ENCODE measurements around the gene PLEKHM3.
"Not testable (repeated sequence)": the region's sequence is repeated elsewhere in the genome, so short reads cannot be mapped to it uniquely, and the experiment has no call there.

Gene PLEKHM3

DNA sequence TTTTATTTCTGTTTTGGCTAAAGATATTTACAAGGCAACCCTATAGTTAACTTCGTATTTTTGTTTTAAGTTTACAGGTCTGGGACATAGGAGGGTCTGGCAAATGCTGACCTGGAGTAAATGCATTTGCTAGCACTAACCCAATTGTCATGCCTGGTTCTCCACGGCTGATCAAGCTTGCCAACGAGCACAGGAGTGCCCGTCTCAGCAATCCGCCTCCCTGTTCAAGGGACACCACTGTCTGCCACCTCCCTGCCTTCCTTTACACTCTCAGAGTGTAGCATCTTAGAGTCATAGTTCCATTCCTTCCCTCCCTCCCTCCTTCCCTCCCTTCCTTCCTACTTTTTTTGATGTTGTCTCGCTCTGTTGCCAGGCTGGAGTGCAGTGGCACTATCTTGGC, 104.6 kb downstream of the PLEKHM3 start:
- DNase-seq = no peak

- DNase-seq = no peak
These were observed 105.0 kb downstream of the PLEKHM3 start for GRCh38 chr2:207920321-207920720.

- no peak for DNase-seq
These were observed 106.0 kb downstream of the PLEKHM3 start for GRCh38 chr2:207919164-207919919.

DNA sequence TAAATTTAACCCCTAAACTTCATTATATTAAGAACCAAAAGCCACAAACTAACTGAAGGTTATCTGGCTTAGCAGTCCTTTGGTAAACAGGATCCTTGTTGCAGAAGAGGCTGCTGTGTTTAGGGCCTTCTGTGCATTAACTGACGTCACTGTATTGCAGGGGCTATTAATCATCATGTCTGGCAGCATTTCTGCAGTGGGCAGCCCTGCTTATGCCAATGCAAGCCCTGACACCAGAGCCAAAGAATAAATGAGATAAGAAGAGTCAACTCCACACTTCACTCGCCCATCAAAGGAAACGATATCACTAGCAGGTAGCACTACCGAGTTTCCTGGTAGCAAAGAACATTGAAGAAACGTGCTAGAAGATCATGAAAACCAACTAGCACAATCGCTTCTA, 110.6 kb downstream of the PLEKHM3 start:
- no peak for DNase-seq

DNA sequence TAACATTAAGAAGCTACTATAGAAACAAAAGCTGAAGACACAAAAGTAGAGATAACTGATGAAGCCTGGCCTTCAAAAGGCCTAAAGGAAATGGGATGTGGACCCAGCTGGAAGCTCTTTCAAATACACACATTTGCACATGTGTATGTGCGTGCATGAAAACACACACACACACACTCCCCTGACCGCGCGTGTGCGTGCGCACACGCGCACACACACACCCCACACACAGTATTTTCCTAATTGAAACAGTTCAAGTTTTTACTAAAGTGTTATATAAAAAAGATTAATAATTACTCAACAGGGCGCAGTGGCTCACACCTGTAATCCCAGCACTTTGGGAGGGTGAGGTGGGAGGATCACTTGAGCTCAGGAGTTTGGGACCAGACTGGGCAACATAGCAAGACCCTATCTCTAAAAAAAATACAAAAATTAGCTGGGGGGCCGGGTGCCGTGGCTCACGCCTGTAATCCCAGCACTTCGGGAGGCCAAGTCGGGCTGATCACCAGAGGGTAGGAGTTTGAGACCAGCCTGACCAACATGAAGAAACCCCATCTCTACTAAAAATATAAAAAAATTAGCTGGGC, 111.5 kb downstream of the PLEKHM3 start:
- DNase-seq = no peak

GRCh38 chr2:207911856-207912255, 113.5 kb downstream of the PLEKHM3 start:
- no peak for DNase-seq

- DNase-seq = no peak
These were observed 114.1 kb downstream of the PLEKHM3 start for GRCh38 chr2:207911215-207911614.

GRCh38 chr2:207906495-207906894, 118.8 kb downstream of the PLEKHM3 start:
- DNase-seq = not testable (repeated sequence)

DNA sequence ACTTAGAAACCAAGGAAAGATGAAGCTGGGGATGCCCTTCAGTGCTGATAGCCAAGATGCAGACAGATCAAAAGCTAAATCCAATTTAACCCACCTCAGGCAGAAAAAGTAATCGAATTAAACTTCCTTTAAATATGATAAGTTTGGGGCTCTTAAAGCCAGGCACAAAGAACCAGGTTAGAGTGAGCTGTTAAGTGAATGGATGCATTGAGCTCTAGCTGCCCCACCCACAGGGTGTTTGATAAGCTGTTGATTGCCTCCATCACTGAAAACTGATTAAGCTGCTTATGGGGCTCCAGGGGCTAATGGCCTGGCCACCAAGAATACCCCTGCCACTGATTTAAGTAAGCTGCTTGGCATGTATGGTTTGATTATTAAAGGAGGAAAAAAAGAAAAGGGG, 119.8 kb downstream of the PLEKHM3 start:
- no peak for DNase-seq

GRCh38 chr2:207903236-207903635, 122.1 kb downstream of the PLEKHM3 start:
- DNase-seq = no peak

GRCh38 chr2:207902821-207903220, 122.5 kb downstream of the PLEKHM3 start:
- no peak for DNase-seq

- DNase-seq = no peak
These were observed 123.5 kb downstream of the PLEKHM3 start for GRCh38 chr2:207901829-207902228.

DNA sequence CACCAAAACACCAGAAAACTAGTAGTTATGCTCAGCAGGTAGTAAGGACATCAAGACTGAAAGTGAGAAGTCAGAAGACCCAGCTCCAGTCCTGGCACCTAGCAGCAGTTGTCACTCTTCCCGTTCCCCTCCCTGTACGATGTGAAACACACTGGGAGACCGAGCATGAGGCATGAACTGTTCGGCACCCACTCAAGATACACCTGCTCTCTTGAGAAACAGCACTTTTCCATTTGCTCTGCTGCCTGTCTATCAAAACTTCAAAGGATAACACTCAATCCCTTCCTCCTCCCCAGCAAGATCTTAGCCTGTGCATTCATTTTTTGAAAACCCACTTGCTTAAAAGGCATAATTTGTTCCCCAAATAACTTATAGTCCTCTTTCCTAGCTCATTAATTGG, 123.9 kb downstream of the PLEKHM3 start:
- no peak for DNase-seq

GRCh38 chr2:207898354-207898695, 127.0 kb downstream of the PLEKHM3 start:
- no peak for DNase-seq

DNA sequence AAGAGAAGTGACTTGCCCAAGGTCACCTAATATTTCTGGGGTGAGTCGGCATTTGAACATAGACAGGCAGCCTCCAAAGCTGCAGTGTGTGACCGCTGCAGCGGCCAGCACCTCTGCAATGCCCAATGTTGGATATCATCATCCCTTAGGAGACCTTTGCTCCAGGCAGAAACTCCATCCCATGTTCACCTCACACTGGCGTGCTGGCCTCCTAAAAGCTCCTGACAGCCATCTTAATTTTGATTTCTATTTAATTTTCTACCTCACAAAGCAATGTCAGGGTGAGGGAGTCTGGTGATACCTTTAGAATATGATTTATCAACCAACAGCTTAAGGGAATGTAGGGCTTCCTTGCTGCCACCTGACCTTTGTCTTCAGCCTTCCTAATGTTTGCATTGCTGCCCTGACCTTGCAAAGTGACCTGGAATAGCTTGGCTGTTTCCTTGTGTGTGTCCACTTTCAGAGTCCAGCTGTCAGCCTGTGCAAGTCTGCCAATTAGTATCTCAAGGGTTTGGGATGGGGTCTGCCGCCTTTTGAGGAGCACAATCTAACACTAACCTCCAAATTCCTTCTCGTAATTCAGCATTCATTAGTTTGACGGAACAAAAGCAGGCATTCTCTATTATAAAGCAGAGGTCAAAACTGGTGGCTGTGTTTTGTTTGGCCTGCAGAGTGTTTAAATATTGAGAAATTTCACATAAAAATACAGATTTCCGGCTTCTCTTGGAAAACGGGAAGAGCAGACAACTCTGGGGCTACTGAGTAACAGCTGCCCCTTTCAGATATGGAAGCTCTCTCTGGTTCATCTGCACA, 127.6 kb downstream of the PLEKHM3 start:
- no peak for DNase-seq

DNA sequence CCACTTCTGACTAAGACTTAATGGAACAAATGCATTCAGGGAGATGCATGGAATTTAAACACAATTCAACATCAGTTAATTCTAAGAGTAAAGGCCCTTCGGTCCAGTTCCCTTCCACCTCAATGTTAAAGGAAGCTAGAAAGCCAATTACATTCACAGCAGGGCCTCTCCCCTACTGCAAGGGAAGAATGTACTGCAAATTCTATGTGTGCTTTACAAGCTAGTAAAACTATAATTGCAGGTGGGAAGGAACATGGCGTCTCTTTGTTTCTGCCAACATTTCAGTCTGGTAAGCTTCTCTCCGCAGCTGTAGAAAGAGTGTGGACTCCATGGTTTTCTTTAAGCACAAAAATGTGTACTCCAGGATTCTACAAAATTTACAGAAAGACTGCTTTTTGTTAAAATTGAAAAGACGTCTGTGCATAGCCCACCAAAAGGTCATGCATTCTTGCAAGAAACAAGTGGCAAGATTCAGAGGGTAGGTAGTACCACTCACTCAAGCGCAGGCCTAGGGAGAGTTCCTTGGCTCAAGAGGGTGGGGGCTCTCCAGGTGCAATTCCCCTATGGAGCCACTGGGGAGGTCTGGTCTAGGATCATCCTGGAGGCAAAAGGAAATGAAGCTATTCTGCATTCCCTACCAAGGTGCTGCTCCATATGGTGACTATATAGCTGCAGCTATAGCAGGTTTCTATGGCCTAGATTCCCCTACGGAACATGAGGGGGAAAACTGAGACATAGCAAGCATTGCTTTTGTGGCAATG, 128.6 kb downstream of the PLEKHM3 start:
- no peak for DNase-seq

DNA sequence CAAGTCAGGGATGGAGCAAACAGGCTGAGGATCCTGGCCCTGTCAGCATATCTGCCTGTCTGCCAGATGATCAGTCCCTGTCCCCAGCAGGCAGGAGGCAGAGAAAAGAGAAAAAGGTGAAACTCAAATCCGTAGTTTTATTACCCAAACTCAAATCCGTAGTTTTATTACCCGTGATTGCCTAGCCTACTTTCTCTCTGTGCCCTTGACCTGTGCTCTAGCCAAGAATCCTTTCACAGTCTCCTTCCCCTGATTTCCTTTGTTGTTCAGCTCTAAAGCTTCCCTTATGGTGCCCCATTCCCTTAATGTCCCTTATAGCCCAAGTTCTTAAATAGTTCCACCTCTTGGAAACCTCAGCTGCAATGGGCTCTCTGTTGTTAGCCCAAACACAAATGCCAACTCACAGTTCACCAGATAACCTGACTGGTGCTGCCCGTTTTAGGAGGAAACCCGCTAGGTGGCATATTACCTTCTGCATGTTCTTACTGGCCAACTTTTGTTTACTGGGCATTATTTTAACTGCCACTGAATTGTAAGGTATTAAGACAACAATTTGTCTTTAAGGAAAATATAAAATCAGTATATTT, 130.0 kb downstream of the PLEKHM3 start:
- DNase-seq = no peak

- no peak for DNase-seq
These were observed 132.5 kb downstream of the PLEKHM3 start for GRCh38 chr2:207892716-207893402.

DNA sequence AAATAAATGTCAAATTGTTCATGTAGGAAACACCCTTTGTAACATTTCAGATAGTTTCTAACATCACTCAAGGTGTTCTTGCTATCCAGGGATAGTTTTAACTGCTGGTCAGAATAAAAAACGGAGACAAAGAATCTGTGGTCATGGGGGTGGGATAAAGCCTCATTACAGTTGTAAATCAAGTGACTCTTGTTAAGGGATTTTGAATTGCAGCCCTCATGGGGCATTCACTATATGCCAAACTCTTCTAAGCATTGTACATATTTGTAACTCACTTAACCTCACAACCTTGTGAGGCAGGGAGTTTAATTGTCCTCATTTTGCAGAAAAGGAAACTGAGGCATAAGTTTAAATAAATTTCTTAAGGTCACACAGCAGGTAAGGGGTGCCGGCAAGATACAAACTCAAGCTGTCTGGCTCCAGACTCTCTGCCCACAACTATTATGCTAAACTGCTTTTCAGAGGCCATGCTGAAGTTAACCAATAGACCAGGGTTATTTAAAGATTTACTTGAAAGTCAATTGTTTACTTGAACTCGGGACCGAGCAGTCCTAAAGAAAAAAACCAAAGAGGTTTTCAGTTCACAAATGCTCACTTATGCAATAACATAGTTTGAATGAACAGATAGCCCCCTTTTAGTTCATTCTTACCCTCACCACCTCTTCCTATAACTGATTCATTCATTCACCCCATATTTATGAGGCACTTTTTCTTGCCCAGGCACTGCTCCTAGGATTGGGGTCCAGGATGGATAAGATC, 134.1 kb downstream of the PLEKHM3 start:
- no peak for DNase-seq

GRCh38 chr2:207887500-207887899, 137.8 kb downstream of the PLEKHM3 start:
- DNase-seq = no peak

GRCh38 chr2:207885010-207885409, 140.3 kb downstream of the PLEKHM3 start:
- DNase-seq = no peak

GRCh38 chr2:207884127-207884526, 141.2 kb downstream of the PLEKHM3 start:
- no peak for DNase-seq
